GM12891 (cell line): ENCODE results near the gene FCAMR.

Source experiments
- DNase-seq: peaks from one replicate; pipeline ENCODE4 v3.0.0; 2011; ENCODE audit warnings: low spot score; ENCODE audit not compliant: insufficient read length
- FAIRE-seq: peaks from 2 replicates; lab custom pipeline; 2011; peaks lifted over from hg19 to GRCh38; lab: Jason Lieb, UNC
- PAX5 ChIP-seq: IDR thresholded peaks from 2 replicates; pipeline ENCODE4 v1.6.1; 2011; ENCODE audit warnings: low read length, moderate library complexity, mild to moderate bottlenecking; ENCODE audit not compliant: insufficient read depth, severe bottlenecking
- POLR2A ChIP-seq: IDR thresholded peaks from 2 replicates; pipeline ENCODE4 v1.6.1; 2011; ENCODE audit warnings: low read depth, low read length, control low read depth
- POLR2AphosphoS5 ChIP-seq: IDR thresholded peaks from 2 replicates; pipeline ENCODE4 v1.6.1; 2011; ENCODE audit warnings: low read depth, low read length, control low read depth
- POU2F2 ChIP-seq: IDR thresholded peaks from 2 replicates; pipeline ENCODE4 v1.6.1; 2011; ENCODE audit warnings: low read depth, mild to moderate bottlenecking, control low read depth, low read length, moderate library complexity
- SPI1 ChIP-seq: IDR thresholded peaks from 2 replicates; pipeline ENCODE4 v1.6.1; 2011; ENCODE audit warnings: low read depth, low read length, control low read depth
- TAF1 ChIP-seq: IDR thresholded peaks from 2 replicates; pipeline ENCODE4 v1.6.1; 2011; ENCODE audit warnings: low read depth, low read length, control low read depth

Gene FCAMR

GRCh38 chr1:206958144-206958543 lies 12.1 kb downstream of the FCAMR start:
- DNase-seq, result no peak
- FAIRE-seq, result no peak
- TF ChIP-seq PAX5 (no peak), POLR2A (no peak), POLR2AphosphoS5 (no peak), TAF1 (no peak), POU2F2 (no peak), SPI1 (no peak)

DNA sequence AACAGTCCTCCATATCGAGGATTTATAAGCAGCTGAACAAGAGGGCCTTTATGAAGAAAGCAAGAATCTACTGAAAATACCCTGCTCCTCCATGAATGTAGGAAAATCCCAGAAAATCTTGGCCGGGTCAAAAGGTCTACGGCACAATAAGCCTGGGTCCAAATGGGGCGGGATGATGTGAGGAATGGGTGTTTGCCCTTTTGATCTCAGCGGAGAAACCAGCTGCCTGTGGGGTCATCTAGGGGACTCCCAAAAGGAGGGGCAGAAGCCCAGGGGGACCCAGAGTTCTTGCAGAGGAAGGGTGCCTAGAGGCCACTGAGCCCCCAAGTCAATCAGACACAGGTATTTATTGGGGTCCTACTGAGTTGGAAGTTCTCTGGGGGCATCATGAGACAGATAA lies 12.6 kb downstream of the FCAMR start:
- no peak for DNase-seq
- no peak for FAIRE-seq
- no peak for TF ChIP-seq TAF1
- TF ChIP-seq POLR2A, result no peak
- no peak for TF ChIP-seq POU2F2
- TF ChIP-seq POLR2AphosphoS5, result no peak
- TF ChIP-seq PAX5, result no peak
- TF ChIP-seq SPI1, result no peak

- no peak for DNase-seq
- FAIRE-seq, result peak; percentile 58
- TF ChIP-seq POLR2A (no peak), SPI1 (no peak), TAF1 (no peak), POLR2AphosphoS5 (no peak), POU2F2 (peak; percentile 73; the same call in 1 of the 2 replicates), PAX5 (no peak)
Observed at GRCh38 chr1:206955476-206956451, 14.5 kb downstream of the FCAMR start.

GRCh38 chr1:206954459-206955342 lies 15.6 kb downstream of the FCAMR start:
- DNase-seq (no peak), FAIRE-seq (peak; percentile 88)
- TF ChIP-seq TAF1 (0 out of 2 replicates have a peak, but pooled peaks have one; percentile 25), POU2F2 (peak; percentile 28; the same call in 1 of the 2 replicates), SPI1 (no peak), POLR2AphosphoS5 (no peak), PAX5 (no peak), POLR2A (no peak; the same call in 1 of the 2 replicates)

DNA sequence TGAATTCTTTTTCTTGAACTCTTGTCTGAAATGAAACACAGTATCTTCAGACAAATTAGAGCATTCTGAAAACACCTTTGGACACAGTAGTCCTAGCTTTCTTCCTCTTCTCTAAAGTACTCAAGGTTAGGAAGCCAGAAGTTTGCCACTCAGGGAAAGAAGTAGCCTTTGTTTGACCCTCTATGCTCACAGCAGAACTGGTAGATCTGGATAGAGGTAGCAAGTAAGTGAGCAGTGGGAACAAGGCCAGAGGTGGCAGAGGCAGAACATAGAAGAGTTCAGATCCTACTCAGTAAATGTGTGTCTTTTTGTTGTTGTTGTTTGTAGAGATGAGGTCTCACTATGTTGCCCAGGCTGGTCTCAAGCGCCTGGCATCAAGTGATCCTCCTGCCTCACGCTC lies 16.6 kb downstream of the FCAMR start:
- TF ChIP-seq POU2F2, result no peak
- no peak for TF ChIP-seq POLR2AphosphoS5
- TF ChIP-seq TAF1, result no peak
- no peak for TF ChIP-seq SPI1
- no peak for TF ChIP-seq PAX5
- TF ChIP-seq POLR2A, result no peak
- no peak for DNase-seq
- FAIRE-seq, result no peak

DNA sequence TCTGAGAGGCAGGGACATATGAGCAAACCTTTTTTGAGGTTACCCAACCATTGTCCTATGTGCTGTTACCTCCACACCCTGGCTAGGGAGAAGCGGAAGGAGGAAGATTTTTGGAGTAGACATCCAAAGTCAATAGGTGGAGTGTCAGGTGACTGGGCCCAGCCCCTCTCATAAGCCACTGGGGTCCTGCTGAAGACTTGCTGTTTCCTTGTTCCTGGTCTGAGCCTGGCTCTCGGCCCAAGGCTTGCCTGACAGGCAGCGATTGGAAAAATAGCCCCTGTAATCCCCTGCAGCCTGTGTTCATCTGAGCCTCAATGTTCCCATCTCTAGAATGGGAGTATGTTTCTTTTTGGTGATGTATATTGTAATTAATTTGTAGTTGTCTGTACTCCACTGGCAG lies 17.1 kb downstream of the FCAMR start:
- FAIRE-seq (no peak), DNase-seq (no peak)
- TF ChIP-seq SPI1 (no peak), TAF1 (no peak), POLR2AphosphoS5 (no peak), POU2F2 (no peak), POLR2A (no peak), PAX5 (no peak)

GRCh38 chr1:206952171-206952570 lies 18.1 kb downstream of the FCAMR start:
- FAIRE-seq (no peak), DNase-seq (no peak)

GRCh38 chr1:206951318-206952100 lies 18.8 kb downstream of the FCAMR start:
- no peak for TF ChIP-seq POLR2A
- no peak for TF ChIP-seq POU2F2
- no peak for TF ChIP-seq POLR2AphosphoS5
- TF ChIP-seq TAF1, result no peak
- TF ChIP-seq PAX5, result peak; percentile 92
- peak; percentile 69 for TF ChIP-seq SPI1
- DNase-seq (no peak), FAIRE-seq (no peak)

More at GRCh38 chr1:206952171-206952570, 18.1 kb downstream of the FCAMR start:
- TF ChIP-seq PAX5, result no peak
- no peak for TF ChIP-seq POU2F2
- TF ChIP-seq SPI1, result no peak
- no peak for TF ChIP-seq TAF1
- no peak for TF ChIP-seq POLR2A
- no peak for TF ChIP-seq POLR2AphosphoS5
